Measurements from ENCODE around the gene SERINC3. TPM values are rescaled to one million over a fixed set of nuclear protein-coding genes. Genes with fewer than 3 reads are reported as not detected.

The SERINC3 gene
- total and polyA plus RNA-seq, 2 of the 8 experiments (the other 6 are each of a cell fraction or from before 2014, with no cell fraction given): 47.2 to 66.0 TPM

DNA sequence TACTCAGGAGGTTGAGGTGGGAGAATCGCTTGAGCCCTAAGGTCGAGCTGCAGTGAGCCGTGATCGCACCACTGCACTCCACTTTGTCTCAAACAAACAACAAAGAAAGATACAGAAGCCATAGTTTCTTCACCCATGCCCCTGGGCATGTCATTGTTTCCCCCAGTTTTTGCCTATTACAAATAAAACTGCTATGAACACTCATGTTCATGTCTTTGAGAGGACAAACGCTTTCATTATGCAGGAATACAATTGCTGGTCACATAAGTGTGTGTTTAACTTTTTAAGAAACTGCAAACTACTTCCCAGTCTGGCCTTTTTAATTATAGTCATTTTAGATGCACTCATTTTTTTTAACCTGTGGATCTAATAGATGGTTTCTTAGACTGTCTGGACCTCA is 58.4 kb downstream of the SERINC3 start:
- 79% methylated on average over 5 of the region's 5 CpGs; no CpG with 5 or more reads in 1 of the 2 experiments for WGBS, 2 experiments (ENCODE audit: extremely low coverage in 1 of 2, insufficient coverage in 1 of 2, insufficient read length in 1 of 2, insufficient replicate concordance in 2 of 2, low coverage in 1 of 2, low lambda C conversion rate in 2 of 2, missing lambda C conversion rate in 1 of 2)
- Histone ChIP-seq H2BK20ac (ENCODE audit: low read length) (no peak overlapping the region), H2BK5ac (ENCODE audit: low read depth, low read length) (no peak overlapping the region), H2BK15ac (ENCODE audit: low read length) (no peak overlapping the region), H3K27me3 (replicated peaks in 1 of 4; ENCODE audit: control insufficient read depth in 3 of 4, extremely low read depth in 1 of 4, insufficient read depth in 3 of 4, low read length in 3 of 4) (no peaks in the 10 kb centered on the region), H3K79me2 (ENCODE audit: control insufficient read depth in 1 of 2, insufficient read depth in 2 of 2, low read length in 2 of 2) (no peaks in the 10 kb centered on the region), H3K9ac (replicated peaks in 1 of 4; ENCODE audit: extremely low read depth in 1 of 4, low read depth in 3 of 4, low read length in 3 of 4) (no peak overlapping the region), H3K79me1 (ENCODE audit: low read depth, low read length) (no peaks in the 10 kb centered on the region), H3K27ac (ENCODE audit: low read depth, low read length) (no peak overlapping the region), H3K4me1 (replicated peaks in 1 of 4; ENCODE audit: control insufficient read depth in 3 of 4, insufficient read depth in 4 of 4, low read length in 3 of 4) (no peaks in the 10 kb centered on the region), H4K5ac (ENCODE audit: insufficient read length, low read depth, low read length) (no peak overlapping the region), H4K20me1 (replicated peaks in 1 of 2; ENCODE audit: control insufficient read depth in 1 of 2, insufficient read depth in 2 of 2, low read length in 2 of 2) (no peaks in the 10 kb centered on the region), H3K36me3 (ENCODE audit: control insufficient read depth in 2 of 4, insufficient read depth in 4 of 4, low read length in 3 of 4) (no peaks in the 10 kb centered on the region), H3K9me3 (ENCODE audit: insufficient read depth in 2 of 2, low read depth in 1 of 2, low read length in 1 of 2) (no peaks in the 10 kb centered on the region), H3K18ac (ENCODE audit: extremely low read depth, low read length) (no peak overlapping the region), H2AFZ (ENCODE audit: low read length) (no peak overlapping the region), H2BK120ac (replicated peaks; ENCODE audit: low read depth, low read length) (no peak overlapping the region), H3K4me3 (ENCODE audit: extremely low read depth in 1 of 4, insufficient read depth in 2 of 4, low read depth in 3 of 4, low read length in 4 of 4) (no peak overlapping the region), H4K8ac (ENCODE audit: extremely low read depth, insufficient read depth, low read length) (no peak overlapping the region), H3K56ac (replicated peaks; ENCODE audit: insufficient read length, low read depth, low read length) (no peak overlapping the region), H3K23ac (ENCODE audit: insufficient read length) (no peak overlapping the region), H3K4me2 (ENCODE audit: insufficient read depth in 1 of 2, low read depth in 2 of 2, low read length in 2 of 2) (no peak overlapping the region), H4K91ac (replicated peaks; ENCODE audit: insufficient read length, low read length) (no peak overlapping the region), H3K4ac (replicated peaks; ENCODE audit: insufficient read length, low read depth, low read length) (no peak overlapping the region), H2AK5ac (ENCODE audit: low read depth, low read length) (0 out of 2 replicates have a peak overlapping the region, but pooled peaks have one; percentile 75), H3K14ac (ENCODE audit: insufficient read length) (no peak overlapping the region), H3K23me2 (ENCODE audit: low read depth, low read length) (no peaks in the 10 kb centered on the region), H2BK12ac (ENCODE audit: low read depth, low read length) (no peak overlapping the region)
- POLR2A ChIA-PET (ENCODE audit: partially characterized antibody): interaction anchor here (1.0 kb wide), 1 partner anchor 113 kb away, joined by 4 read pairs; no protein-coding TSS in a partner anchor
- DNase-seq (ENCODE audit: low read depth in 1 of 2, low spot score in 2 of 2): no peak
- TF ChIP-seq HDAC2 (IDR thresholded peaks at IDR 0.05; ENCODE audit: borderline replicate concordance in 1 of 2, low read depth in 2 of 2, low read length in 2 of 2) (no peak), CBX8 (IDR thresholded peaks at IDR 0.05; ENCODE audit: borderline replicate concordance, low read depth, low read length) (no peak), KDM1A (IDR thresholded peaks at IDR 0.05; ENCODE audit: borderline replicate concordance, low read length) (no peak)
- no peak for FAIRE-seq
- CTCF ChIA-PET (ENCODE audit: partially characterized antibody): interaction anchor here (0.7 to 1.6 kb wide), 4 partner anchors 14 to 347 kb away, joined by 3 to 5 read pairs (median 4); no protein-coding TSS in a partner anchor
